NCI-H2227 treated with DMSO at 0.1 percent for 48 hours (cell line): ENCODE measurements around the gene CCDC91.

Experiments
- DNase-seq: peaks from one replicate; lab custom pipeline; 2025; lab: John Stamatoyannopoulos, UW

Gene CCDC91

GRCh38 chr12:28539691-28540323, 349.6 kb downstream of the CCDC91 start:
- no peak for DNase-seq

GRCh38 chr12:28540324-28540714, 350.1 kb downstream of the CCDC91 start:
- no peak for DNase-seq

GRCh38 chr12:28543021-28543890, 353.0 kb downstream of the CCDC91 start:
- DNase-seq, result no peak

GRCh38 chr12:28550757-28551704, 360.8 kb downstream of the CCDC91 start:
- DNase-seq, result no peak

- no peak for DNase-seq
Observed at GRCh38 chr12:28552251-28552970, 362.2 kb downstream of the CCDC91 start.

- DNase-seq, result no peak
Observed at GRCh38 chr12:28555748-28556147, 365.5 kb downstream of the CCDC91 start.

GRCh38 chr12:28558250-28558649, 368.0 kb downstream of the CCDC91 start:
- no peak for DNase-seq

- DNase-seq, result no peak
Observed at GRCh38 chr12:28563286-28563685, 373.0 kb downstream of the CCDC91 start.

GRCh38 chr12:28563936-28564335, 373.7 kb downstream of the CCDC91 start:
- no peak for DNase-seq

- no peak for DNase-seq
Observed at GRCh38 chr12:28568118-28568517, 377.9 kb downstream of the CCDC91 start.

- DNase-seq, result no peak
Observed at GRCh38 chr12:28568704-28569103, 378.4 kb downstream of the CCDC91 start.

- no peak for DNase-seq
Observed at GRCh38 chr12:28569698-28570411, 379.6 kb downstream of the CCDC91 start.

GRCh38 chr12:28570811-28571210, 380.6 kb downstream of the CCDC91 start:
- DNase-seq, result no peak

GRCh38 chr12:28574746-28575592, 384.7 kb downstream of the CCDC91 start:
- DNase-seq, result no peak

- DNase-seq, result no peak
Observed at GRCh38 chr12:28575593-28576205, 385.4 kb downstream of the CCDC91 start.

GRCh38 chr12:28578361-28578760, 388.1 kb downstream of the CCDC91 start:
- DNase-seq, result no peak

GRCh38 chr12:28578833-28579252, 388.6 kb downstream of the CCDC91 start:
- no peak for DNase-seq

GRCh38 chr12:28582672-28583376, 392.6 kb downstream of the CCDC91 start:
- DNase-seq, result no peak

- no peak for DNase-seq
Observed at GRCh38 chr12:28583701-28584261, 393.5 kb downstream of the CCDC91 start.
